ENCODE measurements around the gene GSTM4. TPM values are rescaled to one million over a fixed set of nuclear protein-coding genes. Genes with fewer than 3 reads are reported as not detected.
A peak's percentile ranks its signal among the peaks of the same experiment; 100 is the strongest.
"Not testable (repeated sequence)": the region's sequence is repeated elsewhere in the genome, so short reads cannot be mapped to it uniquely, and the experiment has no call there.

GSTM4 gene
- total RNA-seq, 1 experiment from 2014 or later = 24.6 TPM

GRCh38 chr1:109669246-109669948 lies 13.5 kb downstream of the GSTM4 start:
- Histone ChIP-seq H3K18ac (ENCODE audit: insufficient read length, low read depth, low read length) (no peak overlapping the region), H4K20me1 (ENCODE audit: control insufficient read depth, insufficient read depth, insufficient read length) (no peaks in the 10 kb centered on the region), H3K79me2 (ENCODE audit: insufficient read depth, low read length) (no peaks in the 10 kb centered on the region), H2AFZ (ENCODE audit: low read length) (no peak overlapping the region), H3K27me3 (ENCODE audit: insufficient read depth, low read length) (no peaks in the 10 kb centered on the region), H3K4me1 (ENCODE audit: insufficient read depth, low read length) (no peaks in the 10 kb centered on the region), H3K9me3 (ENCODE audit: control insufficient read depth, low read depth, low read length) (no peaks in the 10 kb centered on the region), H3K4ac (ENCODE audit: low read depth, low read length) (no peak overlapping the region), H4K5ac (ENCODE audit: insufficient read length, low read depth, low read length) (no peak overlapping the region), H3K4me2 (ENCODE audit: insufficient read depth, insufficient read length, low read length) (no peak overlapping the region), H3K56ac (ENCODE audit: insufficient read length, low read depth, low read length) (no peak overlapping the region), H3K79me1 (ENCODE audit: insufficient read depth, low read depth, low read length, poor library complexity, severe bottlenecking) (no peaks in the 10 kb centered on the region), H2BK120ac (ENCODE audit: low read depth, low read length, poor library complexity, severe bottlenecking) (no peak overlapping the region), H2AK5ac (ENCODE audit: insufficient read length, low read length) (no peak overlapping the region), H3K23ac (ENCODE audit: insufficient read length, low read depth, low read length) (no peak overlapping the region), H3K9ac (ENCODE audit: extremely low read depth, insufficient read length, low read length) (no peak overlapping the region), H4K91ac (ENCODE audit: insufficient read length, low read depth, low read length) (no peak overlapping the region), H4K8ac (replicated peaks; ENCODE audit: insufficient read length, low read depth, low read length) (no peak overlapping the region), H3K27ac (ENCODE audit: insufficient read length, low read depth, low read length) (no peak overlapping the region), H3T11ph (ENCODE audit: low read length) (no peak overlapping the region), H3K23me2 (ENCODE audit: insufficient read length, low read depth, low read length, poor library complexity, severe bottlenecking) (peaks cover 3% of the 10 kb centered on the region), H3K14ac (ENCODE audit: insufficient read depth, low read length) (no peak overlapping the region), H2BK5ac (ENCODE audit: insufficient read length, low read length) (no peak overlapping the region), H2BK12ac (ENCODE audit: insufficient read length, low read depth, low read length) (no peak overlapping the region), H2BK15ac (ENCODE audit: low read depth, low read length) (no peak overlapping the region), H2BK20ac (ENCODE audit: low read depth, low read length, poor library complexity, severe bottlenecking) (no peak overlapping the region)
- Mint-ChIP-seq H3K27me3 (ENCODE audit: low read depth) (peaks cover 8% of the 10 kb centered on the region), H3K36me3 (ENCODE audit: insufficient read depth in 1 of 3, low read depth in 3 of 3) (peaks cover 0 to 11% (median 0%) of the 10 kb centered on the region in 3 experiments; a peak in 2 of 7 replicates), H3K27ac (peak overlapping the region in 1 of 3 experiments; percentile 72; a peak in 3 of 7 replicates), H3K4me1 (peaks cover 8 to 13% of the 10 kb centered on the region in 2 experiments; a peak in 3 of 4 replicates), H3K9me3 (peaks cover 0 to 2% of the 10 kb centered on the region in 2 experiments; a peak in 1 of 5 replicates), H3K4me3 (peak overlapping the region in 1 of 2 experiments; percentile 33; a peak in 1 of 5 replicates)
- TF ChIP-seq, protein P1, sequence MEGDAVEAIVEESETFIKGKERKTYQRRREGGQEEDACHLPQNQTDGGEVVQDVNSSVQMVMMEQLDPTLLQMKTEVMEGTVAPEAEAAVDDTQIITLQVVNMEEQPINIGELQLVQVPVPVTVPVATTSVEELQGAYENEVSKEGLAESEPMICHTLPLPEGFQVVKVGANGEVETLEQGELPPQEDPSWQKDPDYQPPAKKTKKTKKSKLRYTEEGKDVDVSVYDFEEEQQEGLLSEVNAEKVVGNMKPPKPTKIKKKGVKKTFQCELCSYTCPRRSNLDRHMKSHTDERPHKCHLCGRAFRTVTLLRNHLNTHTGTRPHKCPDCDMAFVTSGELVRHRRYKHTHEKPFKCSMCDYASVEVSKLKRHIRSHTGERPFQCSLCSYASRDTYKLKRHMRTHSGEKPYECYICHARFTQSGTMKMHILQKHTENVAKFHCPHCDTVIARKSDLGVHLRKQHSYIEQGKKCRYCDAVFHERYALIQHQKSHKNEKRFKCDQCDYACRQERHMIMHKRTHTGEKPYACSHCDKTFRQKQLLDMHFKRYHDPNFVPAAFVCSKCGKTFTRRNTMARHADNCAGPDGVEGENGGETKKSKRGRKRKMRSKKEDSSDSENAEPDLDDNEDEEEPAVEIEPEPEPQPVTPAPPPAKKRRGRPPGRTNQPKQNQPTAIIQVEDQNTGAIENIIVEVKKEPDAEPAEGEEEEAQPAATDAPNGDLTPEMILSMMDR (conservative IDR thresholded peaks at IDR 0.05) = no peak
- DNase-seq = no peak
- no CpG with 5 or more reads among the region's 22 CpGs for WGBS (ENCODE audit: extremely low coverage, insufficient read length, low lambda C conversion rate)

GRCh38 chr1:109669949-109670302 lies 14.0 kb downstream of the GSTM4 start:
- H3K4ac ChIP-seq (ENCODE audit: low read depth, low read length); H2BK5ac ChIP-seq (ENCODE audit: insufficient read length, low read length); H4K5ac ChIP-seq (ENCODE audit: insufficient read length, low read depth, low read length); H2AK5ac ChIP-seq (ENCODE audit: insufficient read length, low read length); H3K23ac ChIP-seq (ENCODE audit: insufficient read length, low read depth, low read length); H3K18ac ChIP-seq (ENCODE audit: insufficient read length, low read depth, low read length); H3K27ac ChIP-seq (ENCODE audit: insufficient read length, low read depth, low read length); H4K91ac ChIP-seq (ENCODE audit: insufficient read length, low read depth, low read length); H3K9me3 ChIP-seq (ENCODE audit: control insufficient read depth, low read depth, low read length); H3K56ac ChIP-seq (ENCODE audit: insufficient read length, low read depth, low read length); DNase-seq; H3K4me2 ChIP-seq (ENCODE audit: insufficient read depth, insufficient read length, low read length); H3K4me1 ChIP-seq (ENCODE audit: insufficient read depth, low read length); H4K20me1 ChIP-seq (ENCODE audit: control insufficient read depth, insufficient read depth, insufficient read length); H3K27me3 Mint-ChIP-seq (ENCODE audit: low read depth); H3K23me2 ChIP-seq (ENCODE audit: insufficient read length, low read depth, low read length, poor library complexity, severe bottlenecking); H2BK12ac ChIP-seq (ENCODE audit: insufficient read length, low read depth, low read length); H2BK120ac ChIP-seq (ENCODE audit: low read depth, low read length, poor library complexity, severe bottlenecking); H3K79me1 ChIP-seq (ENCODE audit: insufficient read depth, low read depth, low read length, poor library complexity, severe bottlenecking); H3K9ac ChIP-seq (ENCODE audit: extremely low read depth, insufficient read length, low read length); H3K9me3 Mint-ChIP-seq; H2AFZ ChIP-seq (ENCODE audit: low read length); H3K27me3 ChIP-seq (ENCODE audit: insufficient read depth, low read length); H3T11ph ChIP-seq (ENCODE audit: low read length); H2BK15ac ChIP-seq (ENCODE audit: low read depth, low read length); H2BK20ac ChIP-seq (ENCODE audit: low read depth, low read length, poor library complexity, severe bottlenecking); H3K79me2 ChIP-seq (ENCODE audit: insufficient read depth, low read length); H3K14ac ChIP-seq (ENCODE audit: insufficient read depth, low read length); H4K8ac ChIP-seq (replicated peaks; ENCODE audit: insufficient read length, low read depth, low read length): not testable (repeated sequence)
- Mint-ChIP-seq H3K27ac (peak overlapping the region in 1 of 3 experiments; percentile 72; a peak in 3 of 7 replicates), H3K36me3 (ENCODE audit: insufficient read depth in 1 of 3, low read depth in 3 of 3) (peaks cover 0 to 11% (median 0%) of the 10 kb centered on the region in 3 experiments; a peak in 2 of 7 replicates), H3K4me3 (peak overlapping the region in 1 of 2 experiments; percentile 33; a peak in 1 of 5 replicates), H3K4me1 (peaks cover 8 to 13% of the 10 kb centered on the region in 2 experiments; a peak in 3 of 4 replicates)
- WGBS (ENCODE audit: extremely low coverage, insufficient read length, low lambda C conversion rate) = no CpG with 5 or more reads among the region's 5 CpGs

Measured in H9 (cell line).